H9 (cell line): ENCODE measurements around the gene RAB6A. TPM values are rescaled to one million over a fixed set of nuclear protein-coding genes. Genes with fewer than 3 reads are reported as not detected.

Experiments
- DNase-seq: peaks from one replicate; pipeline ENCODE4 v3.0.0-alpha.2; 2017
- H2AFZ ChIP-seq: one replicate; pipeline ENCODE4 v1.6.1; 2013; ENCODE audit warnings: mild to moderate bottlenecking, low read length, control low read depth, moderate library complexity
- H2AK5ac ChIP-seq: 2 replicates; pipeline ENCODE4 v1.6.1; 2013; ENCODE audit warnings: low read length, control low read depth, mixed read lengths; ENCODE audit not compliant: insufficient read length
- H2BK120ac ChIP-seq: one replicate; pipeline ENCODE4 v1.6.1; 2013; ENCODE audit warnings: low read depth, mild to moderate bottlenecking, low read length, control low read depth, inconsistent platforms; ENCODE audit not compliant: poor library complexity, severe bottlenecking
- H2BK12ac ChIP-seq: 2 replicates; pipeline ENCODE4 v1.6.1; 2013; ENCODE audit warnings: low read length, control low read depth, mixed read lengths, low read depth; ENCODE audit not compliant: insufficient read length
- H2BK15ac ChIP-seq: 2 replicates; pipeline ENCODE4 v1.6.1; 2013; ENCODE audit warnings: low read depth, low read length, control low read depth
- H2BK20ac ChIP-seq: one replicate; pipeline ENCODE4 v1.6.1; 2013; ENCODE audit warnings: low read depth, mild to moderate bottlenecking, low read length, control low read depth, inconsistent platforms; ENCODE audit not compliant: poor library complexity, severe bottlenecking
- H2BK5ac ChIP-seq: 2 replicates; pipeline ENCODE4 v1.6.1; 2013; ENCODE audit warnings: low read length, control low read depth, mixed read lengths; ENCODE audit not compliant: insufficient read length
- H3K14ac ChIP-seq: 2 replicates; pipeline ENCODE4 v1.6.1; 2013; ENCODE audit warnings: low read length, control low read depth; ENCODE audit not compliant: insufficient read depth
- H3K18ac ChIP-seq: 2 replicates; pipeline ENCODE4 v1.6.1; 2013; ENCODE audit warnings: low read depth, mild to moderate bottlenecking, mixed read lengths, low read length, control low read depth; ENCODE audit not compliant: insufficient read length
- H3K23ac ChIP-seq: 2 replicates; pipeline ENCODE4 v1.6.1; 2013; ENCODE audit warnings: low read length, control low read depth, mixed read lengths, low read depth; ENCODE audit not compliant: insufficient read length
- H3K23me2 ChIP-seq: 2 replicates; pipeline ENCODE4 v1.6.1; 2013; ENCODE audit warnings: low read depth, mild to moderate bottlenecking, mixed read lengths, low read length, control low read depth; ENCODE audit not compliant: insufficient read length, poor library complexity, severe bottlenecking
- H3K27ac ChIP-seq: 2 replicates; pipeline ENCODE4 v1.5.1; 2013; ENCODE audit warnings: low read length, control low read depth, mixed read lengths, low read depth; ENCODE audit not compliant: insufficient read length
- H3K27me3 ChIP-seq: 2 replicates; pipeline ENCODE4 v1.6.1; 2013; ENCODE audit warnings: low read length, control low read depth, inconsistent platforms; ENCODE audit not compliant: insufficient read depth
- H3K4ac ChIP-seq: 2 replicates; pipeline ENCODE4 v1.6.1; 2013; ENCODE audit warnings: low read depth, mild to moderate bottlenecking, control low read depth, inconsistent platforms, low read length, moderate library complexity
- H3K4me1 ChIP-seq: 2 replicates; pipeline ENCODE4 v1.6.1; 2013; ENCODE audit warnings: low read length, control low read depth, inconsistent platforms; ENCODE audit not compliant: insufficient read depth
- H3K4me2 ChIP-seq: 2 replicates; pipeline ENCODE4 v1.6.1; 2013; ENCODE audit warnings: low read length, control low read depth, mixed read lengths; ENCODE audit not compliant: insufficient read length, insufficient read depth
- H3K56ac ChIP-seq: 2 replicates; pipeline ENCODE4 v1.6.1; 2013; ENCODE audit warnings: low read depth, mild to moderate bottlenecking, mixed read lengths, low read length, control low read depth; ENCODE audit not compliant: insufficient read length
- H3K79me1 ChIP-seq: 2 replicates; pipeline ENCODE4 v1.6.1; 2013; ENCODE audit warnings: low read depth, mild to moderate bottlenecking, moderate library complexity, low read length, control low read depth, inconsistent platforms; ENCODE audit not compliant: insufficient read depth, poor library complexity, severe bottlenecking
- H3K79me2 ChIP-seq: 2 replicates; pipeline ENCODE4 v1.6.1; 2013; ENCODE audit warnings: low read length, control low read depth, inconsistent platforms; ENCODE audit not compliant: insufficient read depth
- H3K9ac ChIP-seq: 2 replicates; pipeline ENCODE4 v1.6.1; 2013; ENCODE audit warnings: low read length, control low read depth, mixed read lengths; ENCODE audit not compliant: insufficient read length; ENCODE audit errors: extremely low read depth
- H3K9me3 ChIP-seq: one replicate; pipeline ENCODE4 v1.6.1; 2013; ENCODE audit warnings: low read depth, low read length, inconsistent platforms; ENCODE audit not compliant: control insufficient read depth
- H3T11ph ChIP-seq: one replicate; pipeline ENCODE4 v1.6.1; 2013; ENCODE audit warnings: mild to moderate bottlenecking, low read length, control low read depth, inconsistent platforms
- H4K20me1 ChIP-seq: one replicate; pipeline ENCODE4 v1.6.1; 2013; ENCODE audit not compliant: control insufficient read depth, insufficient read length, insufficient read depth
- H4K5ac ChIP-seq: 2 replicates; pipeline ENCODE4 v1.6.1; 2013; ENCODE audit warnings: low read depth, mild to moderate bottlenecking, mixed read lengths, low read length, control low read depth; ENCODE audit not compliant: insufficient read length
- H4K8ac ChIP-seq: replicated peaks from 2 replicates; pipeline ENCODE4 v1.6.1; 2013; ENCODE audit warnings: low read length, control low read depth, mixed read lengths, low read depth; ENCODE audit not compliant: insufficient read length
- H4K91ac ChIP-seq: 2 replicates; pipeline ENCODE4 v1.6.1; 2013; ENCODE audit warnings: low read depth, mild to moderate bottlenecking, moderate library complexity, mixed read lengths, low read length, control low read depth; ENCODE audit not compliant: insufficient read length
- H3K27ac Mint-ChIP-seq, 3 experiments: 2 replicates in 2 of 3; 3 replicates in 1 of 3; pipeline ENCODE4 v1.8.0; 2020 to 2021; ENCODE audit warnings: mixed read lengths in 3 of 3, mild to moderate bottlenecking in 1 of 3, moderate library complexity in 1 of 3
- H3K27me3 Mint-ChIP-seq: 2 replicates; pipeline ENCODE4 v1.8.0; 2021; ENCODE audit warnings: low read depth, mild to moderate bottlenecking, moderate library complexity, mixed read lengths
- H3K36me3 Mint-ChIP-seq, 3 experiments: 2 replicates in 2 of 3; 3 replicates in 1 of 3; pipeline ENCODE4 v1.8.0; 2020 to 2021; ENCODE audit warnings: low read depth in 3 of 3, mixed read lengths in 3 of 3; ENCODE audit not compliant: insufficient read depth in 1 of 3
- H3K4me1 Mint-ChIP-seq, 2 experiments: 2 replicates each; pipeline ENCODE4 v1.8.0; 2020; ENCODE audit warnings: mixed read lengths in 2 of 2
- H3K4me3 Mint-ChIP-seq, 2 experiments: 2 replicates in 1 of 2; 3 replicates in 1 of 2; pipeline ENCODE4 v1.8.0; 2020 to 2021; ENCODE audit warnings: mild to moderate bottlenecking in 2 of 2, mixed read lengths in 2 of 2, moderate library complexity in 1 of 2
- H3K9me3 Mint-ChIP-seq, 2 experiments: 2 replicates in 1 of 2; 3 replicates in 1 of 2; pipeline ENCODE4 v1.8.0; 2020; ENCODE audit warnings: mild to moderate bottlenecking in 2 of 2, mixed read lengths in 2 of 2, moderate library complexity in 1 of 2
- WGBS: extraction: QIAGEN DNeasy Blood & Tissue Kit; methylation state at CpG from one replicate; pipeline ENCODE4 v1.1.7; 2013; ENCODE audit warnings: missing lambda C conversion rate, low lambda C conversion rate, mixed read lengths; ENCODE audit not compliant: insufficient read length; ENCODE audit errors: extremely low coverage; 5-methylcytosine and 5-hydroxymethylcytosine counted together
- total RNA-seq: library from RNA; stranded (reverse); gene quantifications from 2 replicates; pipeline ENCODE4 v1.2.1, GENCODE V29; 2021
- TF ChIP-seq, protein P1 (sequence below): fragments of 200-600 bp; sonication (generic); conservative IDR thresholded peaks from 3 replicates; pipeline ENCODE4 v1.8.0; 2021; ENCODE audit warnings: antibody characterized with exemption, mild to moderate bottlenecking

The RAB6A gene
- total RNA-seq, 1 experiment from 2014 or later, result 72.8 TPM

DNA sequence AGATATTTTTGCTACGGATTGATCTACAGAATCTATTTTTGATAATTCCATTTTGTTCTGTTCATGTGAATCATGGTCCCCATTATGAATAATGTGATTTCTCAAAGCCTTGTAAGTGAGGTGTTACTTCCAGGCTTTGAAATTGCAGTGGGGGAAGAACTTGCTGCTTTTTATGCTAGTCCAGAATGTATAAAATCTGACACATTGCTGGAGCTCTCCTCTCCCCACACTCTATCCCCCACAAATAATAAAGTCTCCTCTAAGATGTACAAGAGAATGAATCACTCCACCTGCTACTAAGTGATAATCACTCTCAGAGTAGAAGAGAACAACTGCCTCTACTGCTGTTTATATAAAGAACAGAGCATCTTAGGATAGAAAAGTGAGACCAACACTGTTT, 5.9 kb upstream of the RAB6A start:
- H3K56ac ChIP-seq, result no peak overlapping the region
- H3K27me3 ChIP-seq, result no peaks in the 10 kb centered on the region
- H2BK15ac ChIP-seq, result no peak overlapping the region
- TF ChIP-seq, protein P1, sequence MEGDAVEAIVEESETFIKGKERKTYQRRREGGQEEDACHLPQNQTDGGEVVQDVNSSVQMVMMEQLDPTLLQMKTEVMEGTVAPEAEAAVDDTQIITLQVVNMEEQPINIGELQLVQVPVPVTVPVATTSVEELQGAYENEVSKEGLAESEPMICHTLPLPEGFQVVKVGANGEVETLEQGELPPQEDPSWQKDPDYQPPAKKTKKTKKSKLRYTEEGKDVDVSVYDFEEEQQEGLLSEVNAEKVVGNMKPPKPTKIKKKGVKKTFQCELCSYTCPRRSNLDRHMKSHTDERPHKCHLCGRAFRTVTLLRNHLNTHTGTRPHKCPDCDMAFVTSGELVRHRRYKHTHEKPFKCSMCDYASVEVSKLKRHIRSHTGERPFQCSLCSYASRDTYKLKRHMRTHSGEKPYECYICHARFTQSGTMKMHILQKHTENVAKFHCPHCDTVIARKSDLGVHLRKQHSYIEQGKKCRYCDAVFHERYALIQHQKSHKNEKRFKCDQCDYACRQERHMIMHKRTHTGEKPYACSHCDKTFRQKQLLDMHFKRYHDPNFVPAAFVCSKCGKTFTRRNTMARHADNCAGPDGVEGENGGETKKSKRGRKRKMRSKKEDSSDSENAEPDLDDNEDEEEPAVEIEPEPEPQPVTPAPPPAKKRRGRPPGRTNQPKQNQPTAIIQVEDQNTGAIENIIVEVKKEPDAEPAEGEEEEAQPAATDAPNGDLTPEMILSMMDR, result no peak
- no peak overlapping the region for H3K4ac ChIP-seq
- Mint-ChIP-seq H3K4me1 (peaks cover 2 to 3% of the 10 kb centered on the region in 2 experiments; a peak in 1 of 4 replicates), H3K4me3 (no peak overlapping the region), H3K27ac (no peak overlapping the region), H3K36me3 (no peaks in the 10 kb centered on the region), H3K27me3 (peaks cover 4% of the 10 kb centered on the region; the same call in 1 of the 2 replicates), H3K9me3 (no peaks in the 10 kb centered on the region; a peak in 1 of 5 replicates)
- H3K9ac ChIP-seq, result no peak overlapping the region
- H2AFZ ChIP-seq, result no peak overlapping the region
- no peak for DNase-seq
- no peak overlapping the region for H2BK12ac ChIP-seq
- no peak overlapping the region for H2BK5ac ChIP-seq
- H3K14ac ChIP-seq, result no peak overlapping the region
- H3K23me2 ChIP-seq, result no peaks in the 10 kb centered on the region
- no peaks in the 10 kb centered on the region for H3K79me1 ChIP-seq
- H2AK5ac ChIP-seq, result no peak overlapping the region
- H2BK20ac ChIP-seq, result no peak overlapping the region
- no peak overlapping the region for H3K27ac ChIP-seq
- H3K4me1 ChIP-seq, result no peaks in the 10 kb centered on the region
- no peak overlapping the region for H4K91ac ChIP-seq
- H3K9me3 ChIP-seq, result no peaks in the 10 kb centered on the region
- H3K18ac ChIP-seq, result no peak overlapping the region
- no peak overlapping the region for H3K23ac ChIP-seq
- no peaks in the 10 kb centered on the region for H3K79me2 ChIP-seq
- H2BK120ac ChIP-seq, result no peak overlapping the region
- no CpG with 5 or more reads among the region's 1 CpG for WGBS
- no peak overlapping the region for H4K8ac ChIP-seq
- H3K4me2 ChIP-seq, result no peak overlapping the region
- H4K5ac ChIP-seq, result no peak overlapping the region
- no peaks in the 10 kb centered on the region for H4K20me1 ChIP-seq
- H3T11ph ChIP-seq, result no peak overlapping the region
